Measurements from ENCODE around the gene TRPM3. TPM values are rescaled to one million over a fixed set of nuclear protein-coding genes. Genes with fewer than 3 reads are reported as not detected.

TRPM3 gene
- total RNA-seq, 1 experiment from 2014 or later: 0.26 TPM

GRCh38 chr9:70597886-70598285 is 523.5 kb downstream of the TRPM3 start:
- Histone ChIP-seq H3K4me1 (replicated peaks; ENCODE audit: insufficient read depth) (no peaks in the 10 kb centered on the region), H3F3A (ENCODE audit: insufficient read depth, low read depth) (no peaks in the 10 kb centered on the region), H3K27ac (no peak overlapping the region), H2AFZ (no peak overlapping the region), H3K4me2 (no peak overlapping the region), H3K9me2 (ENCODE audit: insufficient read depth) (no peaks in the 10 kb centered on the region), H3K36me3 (ENCODE audit: low read depth) (no peaks in the 10 kb centered on the region), H3K79me2 (ENCODE audit: low read depth) (no peaks in the 10 kb centered on the region), H3K4me3 (no peak overlapping the region), H3K27me3 (ENCODE audit: insufficient read depth, low read depth) (no peaks in the 10 kb centered on the region), H4K20me1 (ENCODE audit: insufficient read depth) (no peaks in the 10 kb centered on the region), H3K9me3 (ENCODE audit: insufficient read depth, low read depth) (no peaks in the 10 kb centered on the region)
- intact Hi-C loops (cut with micrococcal nuclease; ENCODE audit: unreplicated experiment): no loop called here
- DNase-seq: no peak
- POLR2A ChIA-PET (ENCODE audit: unreplicated experiment): no interaction called here
- CTCF ChIA-PET: no interaction called here
- no peak for TF ChIP-seq EZH2 (IDR thresholded peaks at IDR 0.05; ENCODE audit: low read depth)
- TF ChIP-seq CTCF (conservative IDR thresholded peaks at IDR 0.05): no peak
- BruUV-seq (replicated peaks): no TSS peak

DNA sequence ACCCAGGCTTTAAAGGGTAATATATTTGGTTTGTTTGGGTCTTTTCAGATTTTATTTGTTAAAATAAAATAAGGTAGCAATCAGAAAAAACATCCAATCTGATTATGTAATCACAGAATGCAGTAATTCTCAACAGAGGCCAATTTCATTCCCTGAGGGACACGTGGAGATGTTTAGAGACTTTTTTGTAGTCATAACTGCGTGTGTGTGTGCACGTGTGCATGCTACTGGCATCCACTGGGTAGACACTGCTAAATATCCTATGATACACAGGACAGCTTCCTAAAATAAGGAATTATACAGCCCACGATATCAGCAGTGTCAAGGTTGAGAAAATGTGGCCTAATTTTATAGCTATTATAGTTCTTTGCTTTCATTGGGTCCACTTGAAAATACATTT is 526.2 kb downstream of the TRPM3 start:
- no peak for DNase-seq
- POLR2A ChIA-PET (ENCODE audit: unreplicated experiment): no interaction called here
- Histone ChIP-seq H3K4me3 (no peak overlapping the region), H2AFZ (no peak overlapping the region), H3K36me3 (ENCODE audit: low read depth) (no peaks in the 10 kb centered on the region), H3K79me2 (ENCODE audit: low read depth) (no peaks in the 10 kb centered on the region), H3K27ac (no peak overlapping the region), H3K9me3 (ENCODE audit: insufficient read depth, low read depth) (no peaks in the 10 kb centered on the region), H3K4me2 (no peak overlapping the region), H3F3A (ENCODE audit: insufficient read depth, low read depth) (no peaks in the 10 kb centered on the region), H4K20me1 (ENCODE audit: insufficient read depth) (no peaks in the 10 kb centered on the region), H3K4me1 (replicated peaks; ENCODE audit: insufficient read depth) (no peaks in the 10 kb centered on the region), H3K27me3 (ENCODE audit: insufficient read depth, low read depth) (no peaks in the 10 kb centered on the region), H3K9me2 (ENCODE audit: insufficient read depth) (no peaks in the 10 kb centered on the region)
- TF ChIP-seq CTCF (conservative IDR thresholded peaks at IDR 0.05) (no peak), EZH2 (IDR thresholded peaks at IDR 0.05; ENCODE audit: low read depth) (no peak)
- intact Hi-C loops (cut with micrococcal nuclease; ENCODE audit: unreplicated experiment): no loop called here
- CTCF ChIA-PET: no interaction called here
- no TSS peak for BruUV-seq (replicated peaks)

DNA sequence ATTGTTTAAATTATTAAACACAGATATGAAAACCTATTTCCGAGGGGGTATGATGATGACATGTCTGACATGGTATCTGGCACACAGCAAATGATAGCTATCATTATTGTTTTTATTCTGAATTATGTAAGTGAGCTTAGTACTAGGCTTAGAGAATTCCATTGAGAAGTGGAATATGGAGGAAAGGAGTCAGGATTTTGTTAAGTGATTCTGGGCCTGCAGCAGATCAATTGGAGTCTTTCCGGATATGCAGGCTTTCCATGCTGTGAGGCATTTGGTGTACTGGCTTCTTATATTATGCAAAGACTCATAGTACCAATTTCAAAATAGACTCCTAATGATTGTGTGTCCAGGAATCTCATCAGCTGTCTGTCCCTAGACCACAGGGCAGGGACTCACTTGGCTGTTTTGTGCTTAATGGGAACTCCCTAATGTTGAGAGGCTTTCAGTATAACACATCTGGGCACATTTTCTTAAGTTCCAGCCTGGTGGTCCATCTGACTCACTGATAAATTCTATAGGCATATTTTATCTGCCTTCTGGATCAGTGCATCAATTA is 527.0 kb downstream of the TRPM3 start:
- Histone ChIP-seq H3K9me3 (ENCODE audit: insufficient read depth, low read depth) (no peaks in the 10 kb centered on the region), H3K4me2 (no peak overlapping the region), H3K79me2 (ENCODE audit: low read depth) (no peaks in the 10 kb centered on the region), H4K20me1 (ENCODE audit: insufficient read depth) (no peaks in the 10 kb centered on the region), H3K4me3 (no peak overlapping the region), H3K27me3 (ENCODE audit: insufficient read depth, low read depth) (no peaks in the 10 kb centered on the region), H3K4me1 (replicated peaks; ENCODE audit: insufficient read depth) (no peaks in the 10 kb centered on the region), H3K27ac (no peak overlapping the region), H3K36me3 (ENCODE audit: low read depth) (no peaks in the 10 kb centered on the region), H3F3A (ENCODE audit: insufficient read depth, low read depth) (no peaks in the 10 kb centered on the region), H3K9me2 (ENCODE audit: insufficient read depth) (no peaks in the 10 kb centered on the region), H2AFZ (no peak overlapping the region)
- no TSS peak for BruUV-seq (replicated peaks)
- intact Hi-C loops (cut with micrococcal nuclease; ENCODE audit: unreplicated experiment): no loop called here
- POLR2A ChIA-PET (ENCODE audit: unreplicated experiment): no interaction called here
- no peak for DNase-seq
- no peak for TF ChIP-seq EZH2 (IDR thresholded peaks at IDR 0.05; ENCODE audit: low read depth)
- TF ChIP-seq CTCF (conservative IDR thresholded peaks at IDR 0.05): no peak
- CTCF ChIA-PET: no interaction called here
